Measurements from ENCODE around the gene EPO.

DNA sequence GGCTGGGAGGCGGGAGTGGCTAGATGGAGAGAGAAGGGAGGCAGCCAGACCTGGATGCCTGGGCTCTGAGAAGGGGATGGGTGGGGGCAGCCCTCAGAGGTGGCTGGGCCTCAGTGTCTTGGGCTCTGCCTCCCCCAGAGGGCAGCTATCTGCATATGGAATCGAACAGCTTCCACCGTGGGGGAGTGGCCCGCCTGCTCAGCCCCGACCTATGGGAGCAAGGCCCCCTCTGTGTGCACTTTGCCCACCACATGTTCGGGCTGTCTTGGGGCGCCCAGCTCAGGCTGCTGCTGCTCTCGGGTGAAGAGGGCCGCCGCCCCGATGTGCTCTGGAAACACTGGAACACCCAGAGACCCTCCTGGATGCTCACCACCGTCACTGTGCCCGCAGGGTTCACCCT lies 16.4 kb downstream of the EPO start:
- TF ChIP-seq POLR2A (IDR thresholded peaks at IDR 0.05; ENCODE audit: low read length) (no peak), GATA1 (IDR thresholded peaks at IDR 0.05; ENCODE audit: low read depth, low read length) (no peak)
